ENCODE measurements around the gene ADAM12. TPM values are rescaled to one million over a fixed set of nuclear protein-coding genes. Genes with fewer than 3 reads are reported as not detected.

The ADAM12 gene
- total and polyA plus RNA-seq, 2 donors (not counting 3 experiments of a cell fraction or from before 2014, with no cell fraction given) = 0.22 to 0.33 TPM

- no peaks in the 10 kb centered on the region for H3K9me1 ChIP-seq (replicated peaks; ENCODE audit: control insufficient read depth, extremely low read depth, insufficient read depth, low read length)
- dilution Hi-C loops (cut with MboI; ENCODE audit: extremely low pct_ligation_motif_present, low sequenced_read_pairs) (no loop called here), intact Hi-C loops (cut with micrococcal nuclease) (no loop called here)
- no peak overlapping the region for H3K4me3 ChIP-seq (replicated peaks in 1 of 3; ENCODE audit: insufficient read depth in 1 of 3, low read depth in 1 of 3, low read length in 3 of 3)
- ChIA-PET POLR2A (no interaction called here), CTCF (no interaction called here)
- no TSS peak for BruUV-seq (replicated peaks)
- H3K4me2 ChIP-seq (ENCODE audit: insufficient read depth, low read length) = no peak overlapping the region
- H3K36me3 ChIP-seq (ENCODE audit: control insufficient read depth in 2 of 2, extremely low read depth in 1 of 2, insufficient read depth in 2 of 2, low read length in 2 of 2) = no peaks in the 10 kb centered on the region
- no peak for FAIRE-seq
- H3K27me3 ChIP-seq (ENCODE audit: control insufficient read depth in 2 of 2, insufficient read depth in 2 of 2, low read length in 2 of 2) = no peaks in the 10 kb centered on the region
- H3K9ac ChIP-seq (replicated peaks; ENCODE audit: extremely low read depth, insufficient read depth, low read length) = no peak overlapping the region
- H3K79me2 ChIP-seq (ENCODE audit: control insufficient read depth, insufficient read depth, low read length) = no peaks in the 10 kb centered on the region
- H4K20me1 ChIP-seq (replicated peaks; ENCODE audit: control insufficient read depth, extremely low read depth, insufficient read depth, low read length) = no peaks in the 10 kb centered on the region
- DNase-seq (ENCODE audit: low read depth, low spot score) = no peak
- H3K9me3 ChIP-seq (replicated peaks; ENCODE audit: control insufficient read depth, insufficient read depth, low read length) = no peaks in the 10 kb centered on the region
- no peak overlapping the region for H3K27ac ChIP-seq (ENCODE audit: insufficient read depth, low read depth, low read length)
- no peak overlapping the region for H2AFZ ChIP-seq (ENCODE audit: low read depth, low read length)
- TF ChIP-seq JUN (IDR thresholded peaks at IDR 0.05; ENCODE audit: borderline replicate concordance, insufficient read depth, insufficient read length, low read depth) (no peak), POLR2A (IDR thresholded peaks at IDR 0.05; ENCODE audit: low read depth, low read length) (no peak), MAX (IDR thresholded peaks at IDR 0.05; ENCODE audit: insufficient read depth, insufficient read length) (no peak), FOS (IDR thresholded peaks at IDR 0.05; ENCODE audit: borderline replicate concordance, insufficient read depth, low read length) (no peak), CTCF (IDR thresholded peaks at IDR 0.05; ENCODE audit: extremely low read depth in 1 of 2, insufficient read depth in 1 of 2, low read depth in 1 of 2, low read length in 2 of 2) (no peak), MYC (IDR thresholded peaks at IDR 0.05; ENCODE audit: low read depth, low read length) (no peak), EZH2 (IDR thresholded peaks at IDR 0.05; ENCODE audit: borderline replicate concordance, low read depth, low read length, severe bottlenecking) (no peak), POLR2AphosphoS5 (IDR thresholded peaks at IDR 0.05; ENCODE audit: insufficient read depth, low read depth, low read length) (no peak), GATA2 (IDR thresholded peaks at IDR 0.05; ENCODE audit: insufficient read depth, insufficient read length, low read depth, low read length) (no peak)
- H3K4me1 ChIP-seq (ENCODE audit: control insufficient read depth, extremely low read depth, insufficient read depth, low read length) = no peaks in the 10 kb centered on the region
These were observed 245.2 kb downstream of the ADAM12 start for GRCh38 chr10:126143117-126143516.
